Measurements from ENCODE around the gene TFDP1.

- TF ChIP-seq POLR2A (IDR thresholded peaks at IDR 0.05) (no peak), CTCF (IDR thresholded peaks at IDR 0.05) (no peak)
Observed at GRCh38 chr13:113659337-113659736, 74.8 kb downstream of the TFDP1 start.
